CD14-positive monocyte (primary cell): Measurements from ENCODE around the gene HBM. TPM values are rescaled to one million over a fixed set of nuclear protein-coding genes. Genes with fewer than 3 reads are reported as not detected.

Source experiments
- DNase-seq, 3 donors: peaks; one replicate each; pipeline ENCODE4 v3.0.0-alpha.2; 2011 to 2022
- H2AFZ ChIP-seq: 2 replicates; pipeline ENCODE4 v1.6.0; 2012; ENCODE audit warnings: mild to moderate bottlenecking, low read depth, low read length, inconsistent platforms; ENCODE audit not compliant: insufficient read depth, poor library complexity, severe bottlenecking
- H3K27ac ChIP-seq, 2 donors: 1 replicate in 1 of 2; 2 replicates in 1 of 2; pipeline ENCODE4 v1.5.1; 2012 to 2013; ENCODE audit warnings: low read length in 2 of 2, control low read depth in 1 of 2, inconsistent platforms in 1 of 2, low read depth in 1 of 2, mild to moderate bottlenecking in 1 of 2
- H3K27me3 ChIP-seq, 2 donors: one replicate each; pipeline versions ENCODE4 v1.6.0 to v1.6.1; 2011 to 2013; ENCODE audit warnings: low read length in 2 of 2; ENCODE audit not compliant: control insufficient read depth in 2 of 2, insufficient read depth in 2 of 2
- H3K36me3 ChIP-seq, 2 donors: replicated peaks in 1 of 2; 1 replicate in 1 of 2; 2 replicates in 1 of 2; pipeline versions ENCODE4 v1.5.1 to v1.6.1; 2012 to 2013; ENCODE audit warnings: low read length in 2 of 2, control low read depth in 1 of 2, inconsistent platforms in 1 of 2, mild to moderate bottlenecking in 1 of 2; ENCODE audit not compliant: insufficient read depth in 2 of 2, control insufficient read depth in 1 of 2
- H3K4me1 ChIP-seq, 2 donors: 1 replicate in 1 of 2; 2 replicates in 1 of 2; pipeline versions ENCODE4 v1.5.1 to v1.6.1; 2012 to 2013; ENCODE audit warnings: low read length in 2 of 2, control low read depth in 1 of 2, inconsistent platforms in 1 of 2, mild to moderate bottlenecking in 1 of 2, moderate library complexity in 1 of 2; ENCODE audit not compliant: insufficient read depth in 2 of 2, control insufficient read depth in 1 of 2
- H3K4me2 ChIP-seq: replicated peaks from 2 replicates; pipeline ENCODE3; 2012; ENCODE audit warnings: low read length, moderate library complexity, mild to moderate bottlenecking; ENCODE audit not compliant: poor library complexity, severe bottlenecking; ENCODE audit errors: extremely low read depth
- H3K4me3 ChIP-seq, 3 experiments: fragments of 200-600 bp in 1 of 3; sonication (generic) in 1 of 3; replicated peaks in 1 of 3; 1 replicate in 2 of 3; 2 replicates in 1 of 3; pipeline ENCODE4 v1.5.1; 2011 to 2013; ENCODE audit warnings: low read length in 3 of 3, mild to moderate bottlenecking in 3 of 3, control low read depth in 2 of 3, low read depth in 2 of 3, inconsistent platforms in 1 of 3, moderate library complexity in 1 of 3
- H3K79me2 ChIP-seq: 2 replicates; pipeline ENCODE4 v1.6.0; 2012; ENCODE audit warnings: mild to moderate bottlenecking, control low read depth, inconsistent platforms, low read length, moderate library complexity; ENCODE audit not compliant: insufficient read depth
- H3K9ac ChIP-seq: 2 replicates; pipeline ENCODE4 v1.6.0; 2017; ENCODE audit warnings: low read length, mild to moderate bottlenecking; ENCODE audit not compliant: insufficient read depth, poor library complexity, severe bottlenecking
- H3K9me3 ChIP-seq, 2 donors: replicated peaks in 1 of 2; 1 replicate in 1 of 2; 2 replicates in 1 of 2; pipeline versions ENCODE4 v1.5.1 to v1.6.1; 2012 to 2013; ENCODE audit warnings: low read length in 2 of 2, control low read depth in 1 of 2; ENCODE audit not compliant: control insufficient read depth in 1 of 2, insufficient read depth in 1 of 2
- H4K20me1 ChIP-seq: 2 replicates; pipeline ENCODE4 v1.6.0; 2012; ENCODE audit warnings: mild to moderate bottlenecking, low read length, control low read depth, moderate library complexity; ENCODE audit not compliant: insufficient read depth
- H3K27ac Mint-ChIP-seq, 7 donors: one replicate each; pipeline ENCODE4 v1.8.0; 2020; ENCODE audit warnings: mild to moderate bottlenecking in 7 of 7, mixed read lengths in 7 of 7, moderate library complexity in 6 of 7, inconsistent platforms in 2 of 7
- H3K27me3 Mint-ChIP-seq, 3 donors: one replicate each; pipeline ENCODE4 v1.8.0; 2021 to 2022; ENCODE audit warnings: low read depth in 3 of 3, mild to moderate bottlenecking in 3 of 3, mixed read lengths in 3 of 3, moderate library complexity in 3 of 3, inconsistent platforms in 1 of 3
- H3K36me3 Mint-ChIP-seq, 2 donors: one replicate each; pipeline ENCODE4 v1.8.0; 2020; ENCODE audit warnings: mixed read lengths in 2 of 2, inconsistent platforms in 1 of 2, mild to moderate bottlenecking in 1 of 2
- H3K4me1 Mint-ChIP-seq: one replicate; pipeline ENCODE4 v1.8.0; 2020; ENCODE audit warnings: mild to moderate bottlenecking, mixed read lengths
- H3K4me3 Mint-ChIP-seq, 2 donors: one replicate each; pipeline ENCODE4 v1.8.0; 2020; ENCODE audit warnings: mild to moderate bottlenecking in 2 of 2, mixed read lengths in 2 of 2, moderate library complexity in 1 of 2
- H3K9me3 Mint-ChIP-seq, 7 donors: one replicate each; pipeline ENCODE4 v1.8.0; 2020 to 2022; ENCODE audit warnings: mixed read lengths in 7 of 7, mild to moderate bottlenecking in 6 of 7, moderate library complexity in 6 of 7, inconsistent platforms in 2 of 7
- CTCF ChIP-seq: fragments of 200-600 bp; IDR thresholded peaks from one replicate; pipeline ENCODE4 v1.8.0; 2022; ENCODE audit warnings: antibody characterized with exemption, mild to moderate bottlenecking
- whole genome bisulfite sequencing: methylation state at CpG from one replicate; pipeline ENCODE4 v1.1.5; 2013; ENCODE audit warnings: missing lambda C conversion rate; ENCODE audit not compliant: insufficient coverage; 5-methylcytosine and 5-hydroxymethylcytosine counted together
- intact Hi-C, 2 donors: fragments of 100-400 bp; cut with micrococcal nuclease; formaldehyde crosslinking; loops; one replicate each; pipeline versions ENCODE4 v1.15.0 to v1.15.1; 2023
- polyA plus RNA-seq, 3 donors: library from polyadenylated mRNA; depleted of rRNA in 1 of 3; unstranded in 2 of 3; stranded (reverse) in 1 of 3; fragments of 300-500 nt in 2 of 3; fragments of >200 nt in 1 of 3; fragmentation: Illumina TruSeq in 2 of 3; gene quantifications; 1 replicate in 2 of 3; 2 replicates in 1 of 3; pipeline ENCODE4 v1.2.3, GENCODE V29; 2012 to 2021

The HBM gene
- polyA plus RNA-seq, 3 donors, result not detected

GRCh38 chr16:143047-143446 lies 22.7 kb upstream of the HBM start:
- H3K36me3 ChIP-seq, result no peaks in the 10 kb centered on the region
- peaks cover under 1% of the 10 kb centered on the region for H3K79me2 ChIP-seq
- no peak for TF ChIP-seq CTCF
- no peak overlapping the region for H3K4me3 ChIP-seq
- H3K4me2 ChIP-seq, result no peak overlapping the region
- no peaks in the 10 kb centered on the region for H4K20me1 ChIP-seq
- H3K9me3 ChIP-seq, result no peaks in the 10 kb centered on the region
- intact Hi-C loops, result no loop called here
- Mint-ChIP-seq H3K27me3 (peaks cover 7 to 20% (median 14%) of the 10 kb centered on the region in 3 donors), H3K27ac (no peak overlapping the region), H3K4me3 (no peak overlapping the region), H3K9me3 (peaks cover 0 to 4% (median 0%) of the 10 kb centered on the region in 7 donors), H3K36me3 (no peaks in the 10 kb centered on the region), H3K4me1 (peaks cover 2% of the 10 kb centered on the region)
- peaks cover 0 to 3% of the 10 kb centered on the region in 2 donors for H3K27me3 ChIP-seq
- H3K9ac ChIP-seq, result no peak overlapping the region
- no peak for DNase-seq
- H3K27ac ChIP-seq, result no peak overlapping the region
- H3K4me1 ChIP-seq, result peaks cover 0 to under 1% of the 10 kb centered on the region in 2 donors
- H2AFZ ChIP-seq, result no peak overlapping the region
- WGBS, result 82% methylated on average over 3 of the region's 6 CpGs

DNA sequence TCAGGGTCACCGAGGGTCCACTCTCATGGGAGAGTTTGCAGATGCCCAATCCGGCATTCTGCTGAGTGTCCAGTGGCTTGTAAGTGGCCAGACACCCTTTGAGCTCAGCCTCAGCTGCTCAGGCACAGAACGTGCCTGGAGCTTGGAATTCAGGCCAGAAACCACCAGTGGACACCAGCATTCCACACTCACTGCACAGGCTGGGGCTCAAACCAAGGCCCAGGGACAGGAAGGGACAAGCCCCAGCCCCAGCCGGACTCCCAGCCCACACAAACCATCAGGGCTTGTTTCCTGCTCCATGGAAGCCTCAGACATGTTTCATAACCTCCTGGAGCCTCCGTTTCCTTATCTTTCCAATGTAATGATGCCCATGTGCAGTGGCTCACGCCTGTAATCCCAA lies 22.3 kb upstream of the HBM start:
- no peaks in the 10 kb centered on the region for H3K9me3 ChIP-seq
- no peak for TF ChIP-seq CTCF
- no peak overlapping the region for H2AFZ ChIP-seq
- no peaks in the 10 kb centered on the region for H3K36me3 ChIP-seq
- no peak for DNase-seq
- H3K27ac ChIP-seq, result no peak overlapping the region
- intact Hi-C loops, result no loop called here
- no peaks in the 10 kb centered on the region for H3K79me2 ChIP-seq
- H3K27me3 ChIP-seq, result peaks cover 0 to 4% of the 10 kb centered on the region in 2 donors
- H3K27ac Mint-ChIP-seq, result no peak overlapping the region
- H3K36me3 Mint-ChIP-seq, result no peaks in the 10 kb centered on the region
- no peak overlapping the region for H3K4me3 ChIP-seq
- WGBS, result 86% methylated on average over 6 of the region's 6 CpGs
- H3K4me1 ChIP-seq, result no peaks in the 10 kb centered on the region
- H3K9me3 Mint-ChIP-seq, result peaks cover 0 to 4% (median 0%) of the 10 kb centered on the region in 7 donors
- H3K9ac ChIP-seq, result no peak overlapping the region
- H3K4me1 Mint-ChIP-seq, result peaks cover 2% of the 10 kb centered on the region
- H4K20me1 ChIP-seq, result no peaks in the 10 kb centered on the region
- H3K27me3 Mint-ChIP-seq, result peaks cover 7 to 24% (median 16%) of the 10 kb centered on the region in 3 donors
- no peak overlapping the region for H3K4me2 ChIP-seq
- H3K4me3 Mint-ChIP-seq, result no peak overlapping the region
